AG10803 (cell line): ENCODE results near the gene MAPT.

Source experiments
- DNase-seq: peaks from one replicate; pipeline ENCODE4 v3.0.0; 2010; ENCODE audit warnings: low read depth
- H3K4me3 ChIP-seq: 2 replicates; pipeline ENCODE4 v1.5.1; 2011; ENCODE audit warnings: mild to moderate bottlenecking, low read length, control low read depth
- TF ChIP-seq, protein P1 (sequence below): conservative IDR thresholded peaks from 2 replicates; pipeline ENCODE4 v1.5.1; 2011; ENCODE audit warnings: mild to moderate bottlenecking, low read length, control low read depth, inconsistent platforms

MAPT gene

GRCh38 chr17:45964634-45965033 lies 70.3 kb downstream of the MAPT start:
- no peak for DNase-seq
- H3K4me3 ChIP-seq, result no peak overlapping the region
- TF ChIP-seq, protein P1, sequence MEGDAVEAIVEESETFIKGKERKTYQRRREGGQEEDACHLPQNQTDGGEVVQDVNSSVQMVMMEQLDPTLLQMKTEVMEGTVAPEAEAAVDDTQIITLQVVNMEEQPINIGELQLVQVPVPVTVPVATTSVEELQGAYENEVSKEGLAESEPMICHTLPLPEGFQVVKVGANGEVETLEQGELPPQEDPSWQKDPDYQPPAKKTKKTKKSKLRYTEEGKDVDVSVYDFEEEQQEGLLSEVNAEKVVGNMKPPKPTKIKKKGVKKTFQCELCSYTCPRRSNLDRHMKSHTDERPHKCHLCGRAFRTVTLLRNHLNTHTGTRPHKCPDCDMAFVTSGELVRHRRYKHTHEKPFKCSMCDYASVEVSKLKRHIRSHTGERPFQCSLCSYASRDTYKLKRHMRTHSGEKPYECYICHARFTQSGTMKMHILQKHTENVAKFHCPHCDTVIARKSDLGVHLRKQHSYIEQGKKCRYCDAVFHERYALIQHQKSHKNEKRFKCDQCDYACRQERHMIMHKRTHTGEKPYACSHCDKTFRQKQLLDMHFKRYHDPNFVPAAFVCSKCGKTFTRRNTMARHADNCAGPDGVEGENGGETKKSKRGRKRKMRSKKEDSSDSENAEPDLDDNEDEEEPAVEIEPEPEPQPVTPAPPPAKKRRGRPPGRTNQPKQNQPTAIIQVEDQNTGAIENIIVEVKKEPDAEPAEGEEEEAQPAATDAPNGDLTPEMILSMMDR, result no peak

GRCh38 chr17:45965812-45966211 lies 71.5 kb downstream of the MAPT start:
- H3K4me3 ChIP-seq, result no peak overlapping the region
- TF ChIP-seq, protein P1, result no peak
- DNase-seq, result no peak

GRCh38 chr17:45966606-45967280 lies 72.4 kb downstream of the MAPT start:
- no peak overlapping the region for H3K4me3 ChIP-seq
- TF ChIP-seq, protein P1, result no peak
- no peak for DNase-seq

DNA sequence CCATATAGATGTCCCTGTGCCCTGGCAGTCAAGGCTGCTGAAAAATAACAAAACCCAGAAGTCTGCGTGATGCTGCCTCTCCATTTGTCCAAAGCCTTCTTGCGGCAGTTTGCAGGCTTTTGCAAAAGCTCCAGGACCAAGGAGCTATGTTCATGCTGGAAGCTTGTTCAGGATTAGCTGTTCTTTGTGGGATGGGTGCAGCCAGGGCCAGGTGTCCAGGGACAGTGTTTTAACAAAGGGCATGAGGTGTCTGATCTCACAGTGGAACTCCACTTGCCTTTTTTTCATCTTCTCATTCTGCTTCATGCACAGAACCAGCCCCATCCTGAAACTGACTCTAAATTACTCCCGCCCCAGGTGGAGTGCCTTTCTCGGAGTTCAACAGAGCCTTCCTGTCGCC lies 73.0 kb downstream of the MAPT start:
- H3K4me3 ChIP-seq, result no peak overlapping the region
- TF ChIP-seq, protein P1, result no peak
- no peak for DNase-seq

DNA sequence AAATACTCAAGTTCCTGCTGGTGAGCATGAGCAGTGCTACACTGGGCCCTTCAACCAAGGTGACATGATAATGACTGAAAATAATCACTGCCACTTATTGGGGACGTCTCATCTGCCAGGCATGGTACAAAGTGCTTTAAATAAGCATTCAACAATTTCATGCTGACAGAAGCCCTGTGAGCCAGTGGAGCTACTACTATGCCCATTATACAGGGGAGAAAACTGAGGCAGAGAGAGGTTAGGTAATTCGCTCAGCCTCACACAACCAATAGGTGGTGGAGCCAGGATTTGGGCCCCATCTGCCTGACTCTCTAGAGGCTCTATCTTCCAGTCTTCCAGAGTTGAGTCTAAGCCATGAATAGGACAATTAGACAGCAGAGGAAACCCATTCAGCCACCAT lies 74.4 kb downstream of the MAPT start:
- no peak overlapping the region for H3K4me3 ChIP-seq
- TF ChIP-seq, protein P1, result no peak
- DNase-seq, result no peak

GRCh38 chr17:45969726-45970125 lies 75.4 kb downstream of the MAPT start:
- no peak overlapping the region for H3K4me3 ChIP-seq
- DNase-seq, result no peak
- TF ChIP-seq, protein P1, result no peak

GRCh38 chr17:45970659-45971058 lies 76.3 kb downstream of the MAPT start:
- no peak for DNase-seq
- no peak overlapping the region for H3K4me3 ChIP-seq
- TF ChIP-seq, protein P1, result no peak
